Melanocyte of skin (primary cell): ENCODE results near the gene FAM110D. TPM values are rescaled to one million over a fixed set of nuclear protein-coding genes. Genes with fewer than 3 reads are reported as not detected.

Source experiments
- total RNA-seq, 2 donors: library from RNA; depleted of rRNA; stranded (reverse); fragments of >200 nt; gene quantifications; 2 replicates each; pipeline ENCODE4 v1.2.3, GENCODE V29; 2012

FAM110D gene
- total RNA-seq: not detected

DNA sequence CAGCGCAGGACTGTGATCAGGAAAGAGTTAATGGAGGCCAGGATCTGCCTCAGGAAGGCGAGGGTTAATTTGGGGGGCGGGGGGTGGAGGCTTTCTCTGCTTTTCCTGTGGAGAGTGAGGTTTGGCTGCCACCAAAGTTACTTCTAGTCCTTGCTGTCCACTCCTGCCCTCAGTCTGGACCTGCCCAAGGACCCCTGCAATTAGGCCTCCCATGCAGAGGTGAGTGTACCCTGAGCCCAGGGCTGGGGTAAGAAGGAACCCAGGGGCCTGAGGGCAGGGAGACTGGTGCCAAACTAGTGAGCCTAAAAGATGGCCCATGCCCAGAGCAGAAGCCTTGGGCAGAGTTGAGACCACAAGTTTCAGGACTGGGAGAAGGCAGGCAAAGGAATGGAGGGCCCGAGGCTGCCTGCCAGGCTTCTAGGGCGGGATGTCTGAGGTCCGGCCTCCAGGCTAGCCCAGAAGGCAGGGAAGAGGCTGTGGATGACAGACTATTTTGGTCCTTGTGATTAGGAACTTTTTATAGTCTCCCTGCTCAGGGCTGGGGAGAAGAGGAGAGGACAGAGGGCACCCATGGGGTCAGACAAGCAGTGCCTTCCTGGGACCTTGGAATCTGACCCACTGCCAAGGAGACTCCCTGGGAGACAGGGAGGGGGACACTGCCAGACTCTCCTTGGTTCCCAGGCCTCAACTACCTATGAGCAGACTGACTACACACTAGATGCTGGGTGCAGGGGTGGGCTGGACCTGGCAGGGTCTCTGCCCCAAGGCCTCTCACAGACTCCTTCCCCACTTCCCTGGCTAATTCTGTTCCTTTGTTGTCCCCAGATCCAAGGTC, at the start of gene FAM110D:
Gene FAM110D, plus strand, starts transcription at position 172 of the 835 bp plus-strand sequence. CDS start 2,213 bp downstream, outside the sequence.

DNA sequence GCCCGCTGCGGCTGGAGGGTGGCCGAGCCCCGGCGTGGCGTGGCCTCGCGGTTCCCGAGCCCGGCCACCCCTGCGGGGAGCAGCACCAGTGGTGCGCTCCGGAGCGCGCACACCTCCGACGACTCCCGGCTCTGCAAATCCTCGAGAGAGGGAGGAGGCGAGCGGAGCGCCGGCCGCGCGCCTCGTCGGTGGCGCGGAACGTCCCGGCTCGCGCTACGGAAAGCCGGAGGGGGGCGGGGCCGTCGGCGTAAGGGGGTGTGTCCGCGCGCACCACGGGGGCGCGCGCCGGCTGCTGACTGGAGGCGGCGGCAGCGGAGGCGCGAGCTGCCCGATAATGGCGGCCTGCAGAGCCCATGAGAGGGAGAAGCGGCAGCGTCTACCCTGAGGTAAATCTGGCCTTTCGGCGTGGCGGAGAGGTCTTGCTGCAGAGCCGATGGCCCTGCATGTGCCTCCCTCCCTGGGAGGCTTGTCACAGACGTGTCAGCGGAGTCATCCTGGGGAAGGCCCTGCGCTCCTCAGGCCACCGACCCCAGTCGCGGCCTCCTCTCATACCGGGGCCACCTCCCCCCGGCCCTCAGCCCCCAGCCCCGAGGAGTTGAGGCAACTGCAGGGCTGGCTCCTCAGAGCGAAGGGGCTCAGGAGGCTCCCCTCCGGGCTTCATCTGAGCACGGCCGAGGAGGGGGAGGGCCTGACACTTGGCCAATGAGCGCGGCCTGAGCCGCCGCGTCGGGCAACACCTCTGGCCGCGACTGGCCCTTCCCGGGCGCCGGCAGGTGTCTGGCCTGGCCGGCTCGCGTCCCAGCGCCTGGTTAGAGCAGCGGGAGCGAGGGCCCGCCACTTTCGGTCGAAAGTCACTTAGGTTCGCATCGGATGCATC, 47.1 kb upstream of the FAM110D start, which contains the start of gene PDIK1L:
Gene PDIK1L, plus strand, starts transcription at position 295 of the 877 bp plus-strand sequence. CDS start 2,485 bp downstream, outside the sequence.

DNA sequence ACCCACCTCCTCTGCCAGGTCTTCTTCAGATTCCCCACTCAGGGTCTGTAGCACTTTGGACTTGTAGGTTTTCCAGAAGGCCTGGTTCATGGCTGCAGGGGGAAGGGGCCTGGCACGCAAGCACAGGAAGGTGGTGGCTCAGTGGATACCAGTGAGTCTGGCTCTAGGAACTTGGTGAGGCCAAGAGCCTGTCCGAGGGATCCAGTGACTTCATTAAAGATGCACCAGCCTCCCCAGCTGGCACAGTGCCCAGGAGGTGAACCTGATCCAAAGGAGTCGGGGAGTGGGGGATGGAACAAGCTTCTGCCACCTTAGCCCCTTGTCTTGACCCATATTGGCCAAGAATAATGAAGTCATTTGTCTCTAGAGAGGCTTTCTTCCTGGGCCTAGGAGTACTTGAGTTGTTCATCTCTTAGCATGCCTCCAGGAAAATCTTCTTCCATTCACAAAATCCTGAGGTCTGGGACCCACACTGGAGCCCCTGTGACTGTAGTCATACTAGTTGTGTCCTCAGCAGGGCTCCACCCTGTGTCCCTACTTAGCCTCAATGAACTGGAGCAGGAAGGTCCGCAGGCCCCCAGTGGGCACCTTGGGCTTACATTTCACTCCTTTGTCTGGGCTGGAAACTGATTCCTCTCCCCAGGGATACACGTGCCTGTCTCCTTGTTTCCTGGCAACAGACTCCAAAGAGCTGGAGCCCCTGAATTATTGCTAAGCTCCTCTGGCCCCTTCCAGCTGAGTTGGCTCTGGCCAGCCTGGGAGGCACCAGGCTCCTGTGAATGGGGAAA, 9.7 kb downstream of the FAM110D start, which contains the start of gene C1orf232:
Gene C1orf232, minus strand, starts transcription at position 554 of the 788 bp plus-strand sequence. Its CDS starts 464 bp downstream, at position 90.

DNA sequence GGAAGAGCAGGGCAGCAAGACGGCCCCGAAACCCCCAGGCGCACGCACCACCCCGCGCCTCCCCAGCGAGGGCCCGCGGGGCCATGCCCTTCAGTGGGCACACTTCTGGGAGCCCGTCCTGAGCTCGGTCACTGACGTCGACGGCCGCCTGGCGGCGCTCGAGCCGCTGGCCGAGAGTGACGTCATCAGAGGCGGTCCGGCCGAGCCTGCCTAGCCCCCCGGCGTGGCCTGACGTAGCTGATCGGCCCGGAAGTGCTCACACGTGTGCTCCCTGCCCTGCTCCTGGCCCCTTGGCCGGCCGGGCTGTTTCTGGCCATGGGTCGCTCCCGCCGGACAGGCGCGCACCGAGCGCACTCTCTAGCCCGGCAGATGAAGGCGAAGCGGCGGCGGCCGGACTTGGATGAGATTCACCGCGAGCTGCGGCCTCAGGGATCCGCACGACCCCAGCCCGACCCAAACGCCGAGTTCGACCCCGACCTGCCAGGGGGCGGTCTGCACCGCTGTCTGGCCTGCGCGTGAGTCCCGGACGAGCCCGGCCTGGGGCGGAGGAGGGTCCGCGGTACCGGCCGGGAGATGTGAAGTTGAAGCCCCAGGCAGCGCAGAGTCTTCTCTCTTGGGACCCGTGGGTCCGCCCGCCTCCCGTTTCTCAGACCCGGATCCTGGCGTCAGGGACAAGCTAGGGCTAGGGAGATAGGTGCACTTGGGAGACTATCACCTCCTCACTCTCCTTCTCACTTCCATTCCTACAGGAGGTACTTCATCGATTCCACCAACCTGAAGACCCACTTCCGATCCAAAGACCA, 11.0 kb downstream of the FAM110D start, which contains the start of gene ZNF593:
Gene ZNF593, plus strand, starts transcription at position 240 of the 803 bp plus-strand sequence. Its CDS starts 76 bp downstream, at position 316.

DNA sequence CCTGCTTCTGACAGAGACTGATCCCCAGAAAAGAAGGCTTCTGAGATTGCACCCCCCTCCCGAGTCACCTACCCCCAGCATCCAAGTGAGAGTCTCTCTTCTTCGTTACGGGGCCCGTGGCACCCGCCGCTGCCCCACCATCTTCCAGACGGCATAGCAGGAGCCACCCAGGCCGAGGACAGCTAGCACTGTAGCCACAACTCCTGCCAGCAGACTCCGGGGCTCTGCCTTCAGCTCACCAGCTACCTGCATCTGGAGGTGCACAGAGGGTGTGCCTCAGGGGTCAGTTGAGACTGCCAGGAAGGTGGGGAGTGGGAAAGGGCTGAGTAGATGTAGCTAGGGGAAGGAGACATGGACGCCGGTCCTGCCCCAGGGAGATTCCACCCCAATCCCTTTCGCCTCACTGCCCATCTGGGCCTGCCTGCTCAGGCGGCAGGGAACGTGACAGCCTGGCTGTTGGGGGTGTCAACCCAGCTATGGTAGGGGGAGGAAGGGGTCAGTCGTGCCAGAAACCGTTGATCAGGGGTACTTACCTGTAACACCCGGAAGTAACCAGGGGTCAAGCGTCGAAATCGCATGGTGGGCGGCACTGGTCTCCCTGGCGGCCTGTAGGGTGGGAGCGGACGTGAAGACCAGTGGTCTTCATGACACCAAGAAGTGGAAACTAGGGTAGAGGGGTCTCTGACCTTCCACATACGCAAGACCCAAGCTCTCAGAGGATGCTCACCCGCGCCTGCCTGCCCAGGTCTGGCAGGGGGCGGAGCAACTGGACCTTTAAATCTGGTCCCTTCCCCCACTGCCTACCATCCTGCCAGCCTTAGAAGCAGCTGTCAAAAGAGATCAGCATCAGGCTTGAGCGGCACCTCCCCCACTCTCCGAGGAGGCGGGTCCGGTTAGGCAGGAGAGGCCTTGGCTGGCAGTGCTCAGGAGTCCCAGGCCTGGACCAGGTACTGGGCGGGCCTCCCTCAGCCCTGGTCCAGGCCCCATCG, 12.5 kb downstream of the FAM110D start, which contains the start of gene ZNF593OS:
Gene ZNF593OS, minus strand, starts transcription at position 749 of the 989 bp plus-strand sequence. Its CDS starts 171 bp downstream, at position 578.

DNA sequence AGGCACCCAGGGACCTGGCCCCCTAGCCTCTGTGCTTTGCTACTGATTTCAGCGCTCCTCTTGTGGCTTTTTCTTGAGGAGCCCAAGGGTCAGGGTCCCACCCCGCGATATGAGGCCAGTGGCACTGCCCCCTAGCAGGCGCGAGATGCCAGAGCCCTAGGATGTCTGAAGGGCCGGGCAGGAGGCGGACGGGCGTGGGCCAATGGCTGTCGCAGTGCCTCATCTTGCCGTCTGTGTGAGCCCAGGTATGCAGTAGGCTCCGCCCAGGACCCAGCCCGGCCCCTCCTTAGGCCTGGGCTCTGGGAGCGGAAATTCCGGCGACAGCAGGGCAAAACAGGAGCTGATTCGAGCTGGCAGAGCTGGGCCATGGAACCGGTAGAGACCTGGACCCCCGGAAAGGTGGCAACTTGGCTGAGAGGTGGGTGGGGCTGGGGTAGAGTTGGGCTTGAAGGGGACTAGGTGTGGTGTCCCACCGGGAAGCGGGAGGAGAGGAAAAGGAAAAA, 18.4 kb downstream of the FAM110D start, which contains the start of gene CNKSR1:
Gene CNKSR1, plus strand, starts transcription at position 310 of the 503 bp plus-strand sequence. Its CDS starts 57 bp downstream, at position 367.

DNA sequence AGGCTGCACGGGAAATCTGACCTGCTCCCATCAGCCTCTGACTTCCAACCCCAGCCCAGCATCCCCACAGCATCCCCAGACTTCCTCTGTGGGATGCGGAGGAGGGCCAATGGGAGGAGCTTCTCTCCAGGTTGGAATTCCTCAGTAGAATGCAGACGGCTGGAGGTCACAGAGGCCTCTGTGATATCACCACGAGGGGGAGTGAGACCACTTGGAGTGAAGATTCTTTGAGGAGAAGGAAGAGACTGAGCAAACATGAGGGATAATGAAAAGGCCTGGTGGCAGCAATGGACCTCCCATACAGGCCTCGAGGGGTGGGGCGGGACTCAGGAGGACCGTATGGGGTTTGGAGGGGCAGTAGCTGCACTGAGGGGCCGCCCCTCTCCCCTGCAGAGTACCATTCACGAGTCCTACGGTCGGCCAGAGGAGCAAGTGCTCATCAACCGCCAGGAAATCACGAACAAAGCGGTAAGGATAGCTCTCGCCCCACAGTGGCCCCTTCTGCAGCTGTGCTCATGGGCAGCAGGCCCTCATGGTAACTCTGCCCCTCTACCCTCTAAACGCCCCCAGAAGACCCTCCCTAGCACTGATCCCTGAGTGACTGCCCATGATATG, 31.6 kb downstream of the FAM110D start, which contains the start of gene CATSPER4:
Gene CATSPER4, plus strand, starts transcription at position 230 of the 615 bp plus-strand sequence. Its CDS starts 26 bp downstream, at position 256.

Other genes starting within 250 kb of the FAM110D start
- 10 to 100 TPM; 12.3 to 18.2 TPM for gene PAFAH2, start 161.0 kb upstream of the FAM110D start, total RNA-seq
- 1 to 10 TPM; 3.4 to 8.0 TPM for gene EXTL1, start 137.3 kb upstream of the FAM110D start, total RNA-seq
- under 1 TPM; under 0.01 to 0.33 TPM for gene SLC30A2, start 113.0 kb upstream of the FAM110D start, total RNA-seq
- 100 to 1,000 TPM in 1 of 2 donors, 10 to 100 TPM in 1; 86.0 to 104 TPM for gene TRIM63, start 91.4 kb upstream of the FAM110D start, total RNA-seq
- 1 to 10 TPM; 6.5 to 7.7 TPM for gene PDIK1L, start 47.3 kb upstream of the FAM110D start, total RNA-seq
- not detected for gene C1orf232, start 9.9 kb downstream of the FAM110D start, total RNA-seq
- 10 to 100 TPM; 20.6 to 44.0 TPM for gene ZNF593, start 10.8 kb downstream of the FAM110D start, total RNA-seq
- not detected for gene ZNF593OS, start 12.8 kb downstream of the FAM110D start, total RNA-seq
- gene CNKSR1, start 18.4 kb downstream of the FAM110D start, total RNA-seq: under 1 TPM; 0.33 to 0.34 TPM
- not detected for gene CATSPER4, start 31.5 kb downstream of the FAM110D start, total RNA-seq
- 10 to 100 TPM in 1 of 2 donors, 1 to 10 TPM in 1; 10.0 to 22.3 TPM for gene CEP85, start 75.1 kb downstream of the FAM110D start, total RNA-seq
- 10 to 100 TPM; 11.7 to 15.7 TPM for gene SH3BGRL3, start 121.0 kb downstream of the FAM110D start, total RNA-seq
- gene UBXN11, start 147.6 kb downstream of the FAM110D start, total RNA-seq: 1 to 10 TPM; 6.0 to 9.3 TPM
- not detected for gene CD52, start 158.9 kb downstream of the FAM110D start, total RNA-seq
- gene CRYBG2, start 195.1 kb downstream of the FAM110D start, total RNA-seq: not detected
- not detected for gene ZNF683, start 213.7 kb downstream of the FAM110D start, total RNA-seq